NK-92 (cell line): ENCODE measurements around the gene MAP2K2.

ENCODE experiments used
- DNase-seq: peaks from one replicate; lab custom pipeline; 2025; ENCODE audit not compliant: unreplicated experiment; lab: John Stamatoyannopoulos, UW

Gene MAP2K2

GRCh38 chr19:4100647-4101495 lies 23.1 kb downstream of the MAP2K2 start:
- no peak for DNase-seq

- DNase-seq, result no peak
Measured at GRCh38 chr19:4099041-4099764, 24.7 kb downstream of the MAP2K2 start.

GRCh38 chr19:4098493-4098892 lies 25.4 kb downstream of the MAP2K2 start:
- DNase-seq, result no peak

GRCh38 chr19:4097501-4097900 lies 26.4 kb downstream of the MAP2K2 start:
- no peak for DNase-seq

- no peak for DNase-seq
Measured at GRCh38 chr19:4096049-4096892, 27.7 kb downstream of the MAP2K2 start.

- no peak for DNase-seq
Measured at GRCh38 chr19:4095488-4095844, 28.5 kb downstream of the MAP2K2 start.

- DNase-seq, result no peak
Measured at GRCh38 chr19:4094761-4095487, 29.0 kb downstream of the MAP2K2 start.

- DNase-seq, result no peak
Measured at GRCh38 chr19:4094291-4094690, 29.6 kb downstream of the MAP2K2 start.

- no peak for DNase-seq
Measured at GRCh38 chr19:4093643-4094175, 30.2 kb downstream of the MAP2K2 start.

- DNase-seq, result no peak
Measured at GRCh38 chr19:4090356-4091220, 33.3 kb downstream of the MAP2K2 start.

GRCh38 chr19:4089946-4090345 lies 34.0 kb downstream of the MAP2K2 start:
- no peak for DNase-seq

GRCh38 chr19:4089400-4089908 lies 34.5 kb downstream of the MAP2K2 start:
- DNase-seq, result no peak

GRCh38 chr19:4088975-4089374 lies 34.9 kb downstream of the MAP2K2 start:
- no peak for DNase-seq

GRCh38 chr19:4087787-4088679 lies 35.9 kb downstream of the MAP2K2 start:
- no peak for DNase-seq

- no peak for DNase-seq
Measured at GRCh38 chr19:4086411-4086867, 37.5 kb downstream of the MAP2K2 start.

- DNase-seq, result no peak
Measured at GRCh38 chr19:4084547-4084877, 39.4 kb downstream of the MAP2K2 start.

GRCh38 chr19:4083677-4084546 lies 40.0 kb downstream of the MAP2K2 start:
- no peak for DNase-seq

GRCh38 chr19:4082172-4082571 lies 41.8 kb downstream of the MAP2K2 start:
- DNase-seq, result no peak
